Measurements from ENCODE around the gene PDLIM5. TPM values are rescaled to one million over a fixed set of nuclear protein-coding genes. Genes with fewer than 3 reads are reported as not detected.
"Not testable (repeated sequence)": the region's sequence is repeated elsewhere in the genome, so short reads cannot be mapped to it uniquely, and the experiment has no call there.

Gene PDLIM5
- total and polyA plus RNA-seq, 7 donors: 215 to 840 (median 480) TPM

DNA sequence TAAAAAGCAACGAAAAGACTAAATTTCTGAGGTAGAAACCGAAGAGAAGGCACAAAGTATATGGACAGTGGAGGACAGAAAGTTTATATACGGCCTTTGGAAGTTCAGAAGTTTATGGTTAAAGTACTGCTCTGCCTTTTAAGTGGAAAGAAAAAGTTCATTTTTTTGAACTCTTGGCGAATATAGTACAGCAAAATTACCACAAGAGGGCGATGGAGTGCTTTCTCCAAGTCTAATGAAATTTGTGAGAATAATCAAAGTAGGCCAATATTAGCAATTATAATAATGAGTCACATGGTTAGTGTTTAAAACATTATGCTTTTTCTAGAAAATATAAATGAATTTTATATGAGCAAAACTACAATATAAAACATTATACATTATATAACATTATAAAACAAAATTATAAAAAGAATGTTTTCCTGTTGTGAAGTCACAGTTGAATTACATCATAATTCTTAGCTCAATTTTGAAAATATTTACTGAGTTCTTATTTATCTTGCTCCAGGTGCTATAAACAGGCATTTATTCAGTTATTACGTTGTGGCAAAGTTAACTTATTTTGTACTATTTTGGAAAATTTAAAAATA is 169.8 kb downstream of the PDLIM5 start:
- DNase-seq: no peak
- Histone ChIP-seq H3K27me3 (ENCODE audit: insufficient read depth in 3 of 3, low read length in 2 of 3) (no peaks in the 10 kb centered on the region), H3K27ac (no peak overlapping the region), H3K4me3 (no peak overlapping the region), H3K4me1 (no peaks in the 10 kb centered on the region), H3K9me3 (no peaks in the 10 kb centered on the region), H3K36me3 (ENCODE audit: insufficient read depth in 1 of 2, low read depth in 1 of 2) (peaks cover 0 to 18% of the 10 kb centered on the region in 2 donors)
- peak; percentile 86 for TF ChIP-seq CTCF (IDR thresholded peaks at IDR 0.05)
- ATAC-seq: peak in 2 of 4 donors; percentile 46 to 74
- 21 to 22% (median 21%) methylated on average over 6 of the region's 6 CpGs for WGBS, 3 donors
- intact Hi-C loops (cut with DNase I): loop anchor here (2.0 to 5.0 kb wide), 2 partner anchors 109 to 471 kb away; no protein-coding TSS in a partner anchor

GRCh38 chr4:94623126-94623911 is 171.6 kb downstream of the PDLIM5 start:
- H3K4me3 ChIP-seq: no peak overlapping the region
- no peak overlapping the region for H3K27ac ChIP-seq
- TF ChIP-seq CTCF (IDR thresholded peaks at IDR 0.05): no peak
- H3K27me3 ChIP-seq (ENCODE audit: insufficient read depth in 3 of 3, low read length in 2 of 3): no peaks in the 10 kb centered on the region
- intact Hi-C loops (cut with DNase I): loop anchor here (2.0 to 5.0 kb wide), 2 partner anchors 107 to 469 kb away; no protein-coding TSS in a partner anchor
- no peaks in the 10 kb centered on the region for H3K9me3 ChIP-seq
- H3K4me1 ChIP-seq: no peaks in the 10 kb centered on the region
- DNase-seq (no peak), ATAC-seq (no peak)
- H3K36me3 ChIP-seq (ENCODE audit: insufficient read depth in 1 of 2, low read depth in 1 of 2): peaks cover 0 to 12% of the 10 kb centered on the region in 2 donors
- 29 to 40% (median 39%) methylated on average over 3 of the region's 3 CpGs for WGBS, 3 donors

GRCh38 chr4:94626942-94627341 is 175.2 kb downstream of the PDLIM5 start:
- DNase-seq (no peak), ATAC-seq (no peak)
- Histone ChIP-seq H3K36me3 (ENCODE audit: insufficient read depth in 1 of 2, low read depth in 1 of 2) (peaks cover 0 to 4% of the 10 kb centered on the region in 2 donors), H3K4me3 (no peak overlapping the region), H3K27ac (no peak overlapping the region), H3K9me3 (no peaks in the 10 kb centered on the region), H3K4me1 (no peaks in the 10 kb centered on the region), H3K27me3 (ENCODE audit: insufficient read depth in 3 of 3, low read length in 2 of 3) (no peaks in the 10 kb centered on the region)
- TF ChIP-seq CTCF (IDR thresholded peaks at IDR 0.05): no peak
- WGBS, 3 donors: 95 to 98% (median 96%) methylated on average over 3 of the region's 3 CpGs
- intact Hi-C loops (cut with DNase I): no loop called here

DNA sequence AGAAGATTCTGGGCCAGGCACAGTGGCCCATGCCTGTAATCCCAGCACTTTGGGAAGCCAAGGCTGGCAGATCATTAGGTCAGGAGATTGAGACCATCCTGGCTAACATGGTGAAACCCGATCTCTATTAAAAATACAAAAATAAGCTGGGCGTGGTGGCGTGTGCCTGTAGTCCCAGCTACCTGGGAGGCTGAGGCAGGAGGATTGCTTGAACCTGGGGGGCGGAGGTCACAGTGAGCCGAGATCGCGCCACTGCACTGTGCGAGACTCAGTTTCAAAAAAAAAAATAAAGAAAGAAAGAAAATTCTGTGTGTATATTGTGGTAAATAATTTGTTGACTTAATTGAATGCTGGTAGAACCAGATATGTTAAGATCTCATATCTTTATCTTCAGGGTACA is 177.3 kb downstream of the PDLIM5 start:
- WGBS, 3 donors: 96 to 99% (median 97%) methylated on average over 8 of the region's 8 CpGs
- H3K27ac ChIP-seq; intact Hi-C loops (cut with DNase I): not testable (repeated sequence)

GRCh38 chr4:94629837-94630236 is 178.1 kb downstream of the PDLIM5 start:
- no peak overlapping the region for H3K27ac ChIP-seq
- no peaks in the 10 kb centered on the region for H3K4me1 ChIP-seq
- 32 to 61% (median 46%) methylated on average over 2 of the region's 2 CpGs for WGBS, 3 donors
- TF ChIP-seq CTCF (IDR thresholded peaks at IDR 0.05): no peak
- no peaks in the 10 kb centered on the region for H3K36me3 ChIP-seq (ENCODE audit: insufficient read depth in 1 of 2, low read depth in 1 of 2)
- no peaks in the 10 kb centered on the region for H3K9me3 ChIP-seq
- DNase-seq: no peak
- intact Hi-C loops (cut with DNase I): no loop called here
- H3K27me3 ChIP-seq (ENCODE audit: insufficient read depth in 3 of 3, low read length in 2 of 3): no peaks in the 10 kb centered on the region
- no peak overlapping the region for H3K4me3 ChIP-seq
- ATAC-seq: no peak

More for the DNA sequence above, 177.3 kb downstream of the PDLIM5 start:
- not testable (repeated sequence) for H3K27me3 ChIP-seq (ENCODE audit: insufficient read depth in 3 of 3, low read length in 2 of 3); H3K4me3 ChIP-seq; H3K9me3 ChIP-seq; ATAC-seq; H3K4me1 ChIP-seq; DNase-seq; H3K36me3 ChIP-seq (ENCODE audit: insufficient read depth in 1 of 2, low read depth in 1 of 2)
